ENCODE measurements around the gene FAM174B. TPM values are rescaled to one million over a fixed set of nuclear protein-coding genes. Genes with fewer than 3 reads are reported as not detected.

FAM174B gene
- total and polyA plus RNA-seq, 3 donors from 2014 or later: 15.7 to 18.7 (median 18.6) TPM

DNA sequence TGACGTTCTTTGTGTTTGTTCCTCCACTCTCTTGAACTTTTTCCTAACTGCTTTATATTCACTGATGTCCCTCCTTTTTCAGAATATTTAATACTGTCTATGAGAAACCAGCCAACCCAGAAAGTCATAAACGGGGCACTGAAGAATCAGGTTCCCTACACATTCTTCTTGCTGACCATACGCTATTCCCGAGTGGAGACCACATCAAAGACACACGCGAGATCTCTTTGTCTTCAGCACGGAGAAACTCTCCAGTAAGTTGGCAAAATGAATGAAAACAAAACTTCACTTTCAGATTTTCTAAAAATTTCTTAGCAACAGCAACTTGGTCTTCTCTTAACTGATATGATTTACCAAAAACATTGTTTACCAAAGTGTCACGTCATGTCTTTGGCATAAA, 22.6 kb downstream of the FAM174B start:
- Histone ChIP-seq H3K27ac (no peak overlapping the region), H3K4me3 (no peak overlapping the region), H3K36me3 (ENCODE audit: low read depth, missing control alignments) (no peaks in the 10 kb centered on the region), H3K4me1 (no peaks in the 10 kb centered on the region), H3K9me3 (no peaks in the 10 kb centered on the region), H3K27me3 (no peaks in the 10 kb centered on the region)
- TF ChIP-seq POLR2A (IDR thresholded peaks at IDR 0.05): no peak
- TF ChIP-seq, protein P1, sequence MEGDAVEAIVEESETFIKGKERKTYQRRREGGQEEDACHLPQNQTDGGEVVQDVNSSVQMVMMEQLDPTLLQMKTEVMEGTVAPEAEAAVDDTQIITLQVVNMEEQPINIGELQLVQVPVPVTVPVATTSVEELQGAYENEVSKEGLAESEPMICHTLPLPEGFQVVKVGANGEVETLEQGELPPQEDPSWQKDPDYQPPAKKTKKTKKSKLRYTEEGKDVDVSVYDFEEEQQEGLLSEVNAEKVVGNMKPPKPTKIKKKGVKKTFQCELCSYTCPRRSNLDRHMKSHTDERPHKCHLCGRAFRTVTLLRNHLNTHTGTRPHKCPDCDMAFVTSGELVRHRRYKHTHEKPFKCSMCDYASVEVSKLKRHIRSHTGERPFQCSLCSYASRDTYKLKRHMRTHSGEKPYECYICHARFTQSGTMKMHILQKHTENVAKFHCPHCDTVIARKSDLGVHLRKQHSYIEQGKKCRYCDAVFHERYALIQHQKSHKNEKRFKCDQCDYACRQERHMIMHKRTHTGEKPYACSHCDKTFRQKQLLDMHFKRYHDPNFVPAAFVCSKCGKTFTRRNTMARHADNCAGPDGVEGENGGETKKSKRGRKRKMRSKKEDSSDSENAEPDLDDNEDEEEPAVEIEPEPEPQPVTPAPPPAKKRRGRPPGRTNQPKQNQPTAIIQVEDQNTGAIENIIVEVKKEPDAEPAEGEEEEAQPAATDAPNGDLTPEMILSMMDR (IDR thresholded peaks at IDR 0.05): no peak
- 92 to 94% methylated on average over 8 of the region's 8 CpGs for whole genome bisulfite sequencing, 2 donors
- DNase-seq: no peak
- intact Hi-C loops (cut with DNase I; ENCODE audit: low total_unique reads): no loop called here

DNA sequence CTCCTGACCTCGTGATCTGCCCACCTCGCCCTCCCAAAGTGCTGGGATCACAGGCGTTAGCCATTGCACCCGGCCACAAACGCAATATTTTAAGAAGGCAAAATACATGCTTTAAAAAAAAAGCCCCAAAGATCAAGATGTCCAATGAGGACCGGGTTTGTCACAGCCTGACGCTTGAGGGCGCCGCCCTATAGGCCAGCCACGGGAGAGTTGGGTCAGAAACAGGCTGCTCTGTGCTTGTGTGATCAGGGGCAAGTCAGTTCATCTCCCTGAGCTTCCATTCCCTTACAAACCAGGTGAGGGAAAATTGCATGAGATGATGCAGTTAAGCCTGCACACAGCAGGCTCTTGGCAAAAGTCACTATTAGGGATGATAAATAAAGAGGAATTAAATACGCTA, 23.9 kb downstream of the FAM174B start:
- Histone ChIP-seq H3K9me3 (no peaks in the 10 kb centered on the region), H3K27ac (no peak overlapping the region), H3K36me3 (ENCODE audit: low read depth, missing control alignments) (no peaks in the 10 kb centered on the region), H3K4me1 (no peaks in the 10 kb centered on the region), H3K4me3 (no peak overlapping the region), H3K27me3 (no peaks in the 10 kb centered on the region)
- WGBS, 2 donors: 80 to 83% methylated on average over 11 of the region's 11 CpGs
- TF ChIP-seq POLR2A (IDR thresholded peaks at IDR 0.05): no peak
- TF ChIP-seq, protein P1 (IDR thresholded peaks at IDR 0.05): no peak
- intact Hi-C loops (cut with DNase I; ENCODE audit: low total_unique reads): no loop called here
- no peak for DNase-seq

DNA sequence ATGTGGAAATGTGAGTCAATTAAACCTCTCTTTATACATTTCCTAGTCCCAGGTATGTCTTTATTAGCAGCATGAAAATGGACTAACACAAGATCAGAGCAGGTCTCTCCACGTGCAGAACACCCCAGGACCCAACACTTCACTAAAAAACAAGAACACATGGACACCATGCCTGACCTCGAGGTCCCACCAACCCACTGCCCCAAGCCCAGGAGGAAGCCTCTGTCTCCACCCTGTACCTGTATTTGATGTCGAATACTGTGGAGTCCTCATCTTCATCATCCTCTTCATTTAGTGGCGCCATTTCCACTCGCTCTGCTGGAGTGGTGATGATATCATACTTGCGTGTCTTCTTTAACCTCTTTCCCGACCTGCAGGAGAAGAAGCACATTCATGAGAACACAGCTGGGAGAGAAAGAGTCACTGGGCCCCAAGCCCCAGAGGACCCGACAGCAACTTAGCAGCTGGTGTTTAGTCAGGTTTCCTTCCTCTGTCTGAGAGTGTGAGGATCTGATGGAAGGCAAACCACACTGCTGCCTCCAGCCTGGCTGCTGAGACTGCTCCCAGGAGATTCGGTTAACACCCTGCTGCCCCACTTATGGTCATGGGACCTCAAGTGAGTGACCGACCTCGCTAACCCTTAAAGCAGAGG, 25.5 kb downstream of the FAM174B start:
- DNase-seq: no peak
- H3K4me1 ChIP-seq: peaks cover 1% of the 10 kb centered on the region
- intact Hi-C loops (cut with DNase I; ENCODE audit: low total_unique reads): loop anchor here (10.0 kb wide), 1 partner anchor 105 kb away; no protein-coding TSS in a partner anchor

DNA sequence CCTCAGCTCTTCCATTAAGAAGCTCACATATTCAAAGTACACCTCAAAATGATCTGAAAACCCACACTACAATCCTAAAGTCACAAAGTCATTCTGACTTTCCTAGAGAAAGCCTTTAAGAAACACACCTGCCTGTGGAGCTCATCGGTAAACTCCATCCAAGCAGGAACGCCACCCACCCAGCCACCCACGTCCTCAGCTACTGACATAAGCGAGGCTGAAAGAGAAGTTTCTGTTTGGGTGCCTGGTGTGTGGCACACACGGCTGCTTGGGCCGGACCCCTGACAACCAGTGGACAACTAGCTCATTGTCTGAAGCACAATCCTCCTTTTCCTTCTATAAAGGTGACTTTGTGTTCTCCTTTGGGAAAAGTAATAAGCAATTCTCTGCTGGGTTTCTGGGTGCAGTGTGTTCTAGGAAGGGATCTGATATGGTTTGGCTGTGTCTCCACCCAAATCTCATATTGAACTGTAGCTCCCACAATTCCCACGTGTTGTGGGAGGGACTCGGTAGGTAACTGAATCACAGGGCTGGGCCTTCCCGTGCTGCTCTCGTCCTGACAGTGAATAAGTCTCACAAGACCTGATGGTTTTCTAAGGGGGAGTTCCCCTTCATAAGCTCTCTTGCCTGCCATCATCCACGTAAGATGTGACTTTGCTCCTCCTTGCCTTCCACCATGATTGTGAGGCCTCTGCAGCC, 26.1 kb downstream of the FAM174B start:
- no peaks in the 10 kb centered on the region for H3K36me3 ChIP-seq (ENCODE audit: low read depth, missing control alignments)
- peaks cover 8% of the 10 kb centered on the region for H3K4me1 ChIP-seq
- no peak for DNase-seq
- no peaks in the 10 kb centered on the region for H3K9me3 ChIP-seq
- H3K27me3 ChIP-seq: no peaks in the 10 kb centered on the region
- TF ChIP-seq, protein P1 (IDR thresholded peaks at IDR 0.05): no peak
- TF ChIP-seq POLR2A (IDR thresholded peaks at IDR 0.05): no peak
- intact Hi-C loops (cut with DNase I; ENCODE audit: low total_unique reads): loop anchor here (10.0 kb wide), 1 partner anchor 105 kb away; no protein-coding TSS in a partner anchor
- WGBS, 2 donors: 53 to 82% methylated on average over 11 of the region's 11 CpGs
- no peak overlapping the region for H3K27ac ChIP-seq
- H3K4me3 ChIP-seq: no peak overlapping the region

More for the DNA sequence above, 25.5 kb downstream of the FAM174B start:
- no peaks in the 10 kb centered on the region for H3K36me3 ChIP-seq (ENCODE audit: low read depth, missing control alignments)
- no peak for TF ChIP-seq POLR2A (IDR thresholded peaks at IDR 0.05)
- TF ChIP-seq, protein P1 (IDR thresholded peaks at IDR 0.05): no peak
- H3K27me3 ChIP-seq: no peaks in the 10 kb centered on the region
- H3K27ac ChIP-seq: no peak overlapping the region
- 91 to 97% methylated on average over 11 of the region's 11 CpGs for WGBS, 2 donors
- no peak overlapping the region for H3K4me3 ChIP-seq
- no peaks in the 10 kb centered on the region for H3K9me3 ChIP-seq

Data from testis (tissue), 3 donors.